GM19328 (cell line): ENCODE measurements around the gene LBP.
"Not testable (repeated sequence)": the region's sequence is repeated elsewhere in the genome, so short reads cannot be mapped to it uniquely, and the experiment has no call there.

ENCODE experiments used
- ATAC-seq: cut with Tn5 transposase; IDR thresholded peaks from one replicate; pipeline ENCODE4 v1.9.1; 2021; ENCODE audit warnings: mild to moderate bottlenecking, moderate library complexity; ENCODE audit not compliant: unreplicated experiment

LBP gene

GRCh38 chr20:38317422-38317821 lies 28.9 kb upstream of the LBP start:
- ATAC-seq = no peak

GRCh38 chr20:38320221-38320620 lies 26.1 kb upstream of the LBP start:
- ATAC-seq = no peak

- ATAC-seq = no peak
These were observed 24.2 kb upstream of the LBP start for GRCh38 chr20:38321959-38322598.

GRCh38 chr20:38324159-38324558 lies 22.1 kb upstream of the LBP start:
- no peak for ATAC-seq

GRCh38 chr20:38325167-38325566 lies 21.1 kb upstream of the LBP start:
- ATAC-seq = no peak

- no peak for ATAC-seq
These were observed 20.4 kb upstream of the LBP start for GRCh38 chr20:38325905-38326304.

- no peak for ATAC-seq
These were observed 20.0 kb upstream of the LBP start for GRCh38 chr20:38326309-38326708.

GRCh38 chr20:38330638-38331037 lies 15.6 kb upstream of the LBP start:
- ATAC-seq = no peak

GRCh38 chr20:38331245-38331644 lies 15.0 kb upstream of the LBP start:
- no peak for ATAC-seq

GRCh38 chr20:38331814-38332213 lies 14.5 kb upstream of the LBP start:
- no peak for ATAC-seq

- no peak for ATAC-seq
These were observed 12.3 kb upstream of the LBP start for GRCh38 chr20:38334016-38334415.

GRCh38 chr20:38336726-38337125 lies 9.6 kb upstream of the LBP start:
- ATAC-seq = no peak

GRCh38 chr20:38337561-38338140 lies 8.6 kb upstream of the LBP start:
- no peak for ATAC-seq

GRCh38 chr20:38338849-38339520 lies 7.3 kb upstream of the LBP start:
- ATAC-seq = no peak

- not testable (repeated sequence) for ATAC-seq
These were observed 6.8 kb upstream of the LBP start for GRCh38 chr20:38339521-38339896.

- no peak for ATAC-seq
These were observed 6.3 kb upstream of the LBP start for GRCh38 chr20:38339997-38340396.

- no peak for ATAC-seq
These were observed 5.6 kb upstream of the LBP start for GRCh38 chr20:38340693-38341092.

GRCh38 chr20:38342216-38342615 lies 4.1 kb upstream of the LBP start:
- ATAC-seq = no peak

GRCh38 chr20:38342713-38343310 lies 3.5 kb upstream of the LBP start:
- ATAC-seq = no peak

- ATAC-seq = no peak
These were observed 2.8 kb upstream of the LBP start for GRCh38 chr20:38343311-38344106.

- ATAC-seq = no peak
These were observed 2.1 kb upstream of the LBP start for GRCh38 chr20:38344107-38344701.
